UCSD-AML1 (cell line): Measurements from ENCODE around the gene EZR.
A peak's percentile ranks its signal among the peaks of the same experiment; 100 is the strongest.

Experiments used
- DNase-seq: peaks from one replicate; lab custom pipeline; 2025; ENCODE audit not compliant: unreplicated experiment; lab: John Stamatoyannopoulos, UW

The EZR gene

GRCh38 chr6:158737710-158738615 is 81.2 kb downstream of the EZR start:
- no peak for DNase-seq

DNA sequence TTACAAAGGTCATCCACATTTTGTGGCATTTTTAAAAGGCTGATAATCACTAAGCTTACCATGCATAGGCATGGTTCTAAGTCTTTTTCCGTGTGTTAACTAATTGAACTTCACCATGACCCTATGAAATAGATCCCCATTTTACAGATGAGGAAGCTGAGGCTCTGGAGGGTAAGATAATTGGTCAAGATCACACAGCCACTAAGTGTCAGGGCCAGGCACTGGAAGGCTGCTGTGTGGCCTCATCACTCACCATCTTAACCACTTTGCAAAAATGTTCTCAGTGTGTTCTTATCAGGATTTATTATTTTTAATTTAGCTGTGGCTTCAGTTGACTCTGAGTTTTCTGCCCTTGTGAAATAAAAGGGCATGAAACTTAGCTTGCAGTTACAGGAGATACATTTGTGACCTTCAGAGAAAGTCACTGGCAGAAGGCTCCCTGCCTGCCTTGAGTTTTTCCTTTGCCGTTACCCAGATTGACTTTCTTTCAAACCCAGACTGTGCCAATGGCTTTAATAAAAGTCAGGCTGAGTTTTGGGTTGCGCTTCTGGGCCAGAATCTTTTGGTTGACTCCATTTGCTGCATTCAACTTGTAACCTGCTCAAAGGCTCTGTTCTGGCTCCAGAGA is 82.0 kb downstream of the EZR start:
- no peak for DNase-seq

DNA sequence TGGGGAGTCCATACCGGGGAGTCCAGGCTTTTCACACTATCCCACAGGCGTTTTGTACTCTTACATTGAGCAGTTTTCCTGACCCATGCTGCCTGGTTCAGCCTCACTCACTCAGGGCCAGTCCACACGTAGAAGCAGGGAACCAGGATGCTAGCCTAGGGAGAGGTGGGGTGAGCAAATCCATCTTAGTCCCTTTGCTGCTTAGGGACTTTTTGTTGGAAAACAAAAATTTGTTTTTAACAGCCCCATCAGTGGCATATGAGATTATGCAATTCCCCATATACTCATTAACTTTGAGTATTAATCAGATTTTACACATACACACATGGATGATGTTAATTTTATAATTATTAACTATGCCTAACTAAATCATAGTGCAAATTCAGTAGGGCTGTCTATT is 84.2 kb downstream of the EZR start:
- no peak for DNase-seq

DNA sequence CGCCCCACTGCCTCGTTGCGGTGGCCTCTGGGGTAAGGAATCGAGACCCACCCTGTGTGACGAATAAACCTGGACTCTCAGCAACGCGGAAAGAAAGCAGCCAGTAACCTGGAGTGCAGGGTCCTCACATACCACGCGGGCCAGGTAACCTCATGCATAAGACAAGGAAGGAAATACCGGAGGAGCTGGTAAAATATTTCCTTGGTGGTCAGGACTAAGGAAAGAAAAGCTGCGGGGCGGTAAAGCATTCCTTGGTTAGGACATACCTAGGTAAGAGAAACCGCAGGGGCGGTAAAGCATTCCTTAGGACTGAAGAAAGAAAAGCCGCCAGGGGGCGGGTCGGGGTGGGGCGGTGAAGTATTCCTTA is 88.6 kb downstream of the EZR start:
- DNase-seq: no peak

DNA sequence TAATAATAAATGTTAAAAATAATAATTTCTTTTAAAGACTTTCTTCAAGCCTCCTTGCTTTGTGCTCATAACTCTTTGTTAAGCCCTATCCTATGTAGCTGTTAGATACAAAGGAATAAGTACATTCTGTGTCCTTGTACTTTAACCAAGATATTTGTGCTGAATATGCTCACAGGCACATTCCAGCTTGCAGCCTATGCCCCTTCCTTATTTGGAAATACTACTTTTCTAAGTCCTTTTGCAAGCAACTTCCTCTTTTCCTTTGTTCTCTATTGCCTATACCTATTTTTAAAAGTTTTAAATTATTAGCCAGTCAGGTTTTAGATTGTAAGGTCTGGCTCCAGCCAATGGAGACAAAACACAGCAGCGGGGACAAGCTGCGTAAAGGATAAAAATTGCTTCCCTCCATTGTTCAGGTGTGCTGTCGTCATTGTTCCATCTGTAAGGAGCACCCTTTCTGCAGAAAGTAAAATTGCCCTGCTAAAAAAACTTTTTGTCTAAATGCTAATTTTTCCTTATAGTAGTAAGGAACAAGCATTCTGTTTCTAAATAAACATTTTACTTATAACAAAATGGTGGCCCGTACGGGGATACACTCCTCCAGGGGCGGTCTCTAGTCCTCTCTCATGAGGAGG is 89.1 kb downstream of the EZR start:
- no peak for DNase-seq

DNA sequence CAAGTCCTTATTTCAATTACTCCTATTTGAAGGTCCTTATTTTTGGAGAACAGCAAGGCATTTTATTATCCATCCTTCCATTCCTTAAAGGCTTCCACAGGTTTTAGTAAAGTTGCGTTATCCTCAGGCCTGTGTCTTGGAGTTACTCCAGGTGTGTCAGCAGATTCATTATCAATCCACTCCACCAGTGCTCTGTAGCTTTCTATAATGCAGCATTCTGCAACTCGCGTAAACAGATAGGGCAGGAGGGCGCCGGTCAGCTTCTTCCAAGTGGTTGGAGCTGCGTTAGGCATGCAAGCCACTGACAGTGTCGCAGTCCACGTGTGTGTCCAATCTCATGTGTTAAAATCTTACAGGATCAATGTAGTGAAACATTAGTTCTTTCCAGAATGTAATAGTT is 93.5 kb downstream of the EZR start:
- no peak for DNase-seq

GRCh38 chr6:158722176-158722729 is 96.9 kb downstream of the EZR start:
- DNase-seq: no peak

DNA sequence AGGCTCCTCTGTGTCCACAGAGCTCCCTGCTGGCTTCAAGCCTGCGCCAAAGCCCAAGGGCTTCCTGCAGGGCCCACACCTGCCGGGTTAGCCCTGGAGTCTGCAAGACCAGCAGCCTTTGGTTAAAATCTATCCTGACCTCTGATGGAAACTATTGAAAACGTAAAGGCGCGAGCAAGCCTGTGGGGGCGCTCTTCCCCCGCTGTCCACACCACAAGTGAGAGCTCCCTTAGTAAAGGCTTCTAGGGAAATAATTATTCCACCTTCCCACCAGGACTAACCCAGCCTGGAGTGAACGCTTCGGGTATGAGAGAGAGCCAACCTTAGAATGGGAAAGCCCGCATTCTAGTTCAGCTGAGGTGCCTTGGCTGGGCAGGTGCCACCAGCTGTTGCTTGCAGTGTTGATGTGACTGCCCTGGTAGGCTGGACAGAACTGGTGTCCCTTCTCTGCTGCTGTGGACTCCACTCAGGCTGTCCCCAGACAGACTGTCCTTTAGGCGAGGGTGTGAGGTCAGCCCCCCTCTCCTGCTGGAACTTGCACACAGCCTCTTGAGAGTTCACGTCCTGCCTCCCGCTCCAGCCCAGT is 100.6 kb downstream of the EZR start:
- peak; percentile 39 for DNase-seq

GRCh38 chr6:158717341-158718330 is 101.5 kb downstream of the EZR start:
- DNase-seq: no peak
